GM12891 (cell line): ENCODE data around the gene SNAI1.
"Not testable (repeated sequence)": the region's sequence is repeated elsewhere in the genome, so short reads cannot be mapped to it uniquely, and the experiment has no call there.

Source experiments
- DNase-seq: peaks from one replicate; pipeline ENCODE4 v3.0.0; 2011; ENCODE audit warnings: low spot score; ENCODE audit not compliant: insufficient read length
- FAIRE-seq: peaks from 2 replicates; lab custom pipeline; 2011; peaks lifted over from hg19 to GRCh38; lab: Jason Lieb, UNC
- PAX5 ChIP-seq: IDR thresholded peaks from 2 replicates; pipeline ENCODE4 v1.6.1; 2011; ENCODE audit warnings: low read length, moderate library complexity, mild to moderate bottlenecking; ENCODE audit not compliant: insufficient read depth, severe bottlenecking
- POLR2A ChIP-seq: IDR thresholded peaks from 2 replicates; pipeline ENCODE4 v1.6.1; 2011; ENCODE audit warnings: low read depth, low read length, control low read depth
- POLR2AphosphoS5 ChIP-seq: IDR thresholded peaks from 2 replicates; pipeline ENCODE4 v1.6.1; 2011; ENCODE audit warnings: low read depth, low read length, control low read depth
- POU2F2 ChIP-seq: IDR thresholded peaks from 2 replicates; pipeline ENCODE4 v1.6.1; 2011; ENCODE audit warnings: low read depth, mild to moderate bottlenecking, control low read depth, low read length, moderate library complexity
- SPI1 ChIP-seq: IDR thresholded peaks from 2 replicates; pipeline ENCODE4 v1.6.1; 2011; ENCODE audit warnings: low read depth, low read length, control low read depth
- TAF1 ChIP-seq: IDR thresholded peaks from 2 replicates; pipeline ENCODE4 v1.6.1; 2011; ENCODE audit warnings: low read depth, low read length, control low read depth

SNAI1 gene

GRCh38 chr20:49945306-49945700, 37.5 kb upstream of the SNAI1 start:
- no peak for FAIRE-seq
- TF ChIP-seq POLR2A = no peak
- TF ChIP-seq SPI1 = no peak
- TF ChIP-seq PAX5 = no peak
- no peak for TF ChIP-seq POLR2AphosphoS5
- TF ChIP-seq POU2F2 = no peak
- no peak for TF ChIP-seq TAF1
- DNase-seq = no peak

- DNase-seq (no peak), FAIRE-seq (no peak)
Observed at GRCh38 chr20:49945701-49946477, 36.9 kb upstream of the SNAI1 start.

GRCh38 chr20:49948178-49948577, 34.6 kb upstream of the SNAI1 start:
- FAIRE-seq = no peak
- TF ChIP-seq POU2F2 (no peak), POLR2A (no peak), TAF1 (no peak), SPI1 (no peak), PAX5 (no peak), POLR2AphosphoS5 (no peak)
- no peak for DNase-seq

More at GRCh38 chr20:49945701-49946477, 36.9 kb upstream of the SNAI1 start:
- no peak for TF ChIP-seq POU2F2
- TF ChIP-seq POLR2AphosphoS5 = no peak

GRCh38 chr20:49948809-49949507, 33.8 kb upstream of the SNAI1 start:
- FAIRE-seq = no peak

GRCh38 chr20:49951151-49951550, 31.6 kb upstream of the SNAI1 start:
- FAIRE-seq (no peak), DNase-seq (no peak)
- TF ChIP-seq POU2F2 = no peak
- TF ChIP-seq TAF1 = no peak
- no peak for TF ChIP-seq POLR2A
- TF ChIP-seq PAX5 = no peak
- no peak for TF ChIP-seq SPI1
- TF ChIP-seq POLR2AphosphoS5 = no peak

More at GRCh38 chr20:49948809-49949507, 33.8 kb upstream of the SNAI1 start:
- no peak for TF ChIP-seq SPI1
- TF ChIP-seq POU2F2 = no peak
- no peak for TF ChIP-seq POLR2AphosphoS5
- TF ChIP-seq POLR2A = no peak
- no peak for TF ChIP-seq PAX5
- no peak for TF ChIP-seq TAF1
- DNase-seq = no peak

- no peak for TF ChIP-seq POU2F2
- no peak for TF ChIP-seq POLR2AphosphoS5
- no peak for TF ChIP-seq POLR2A
- no peak for TF ChIP-seq PAX5
- no peak for TF ChIP-seq SPI1
- TF ChIP-seq TAF1 = no peak
- FAIRE-seq (no peak), DNase-seq (no peak)
Observed at GRCh38 chr20:49955167-49955566, 27.6 kb upstream of the SNAI1 start.

GRCh38 chr20:49955830-49956396, 26.9 kb upstream of the SNAI1 start:
- not testable (repeated sequence) for FAIRE-seq, DNase-seq

- DNase-seq (no peak), FAIRE-seq (no peak)
- TF ChIP-seq POLR2A = no peak
- no peak for TF ChIP-seq POLR2AphosphoS5
- no peak for TF ChIP-seq POU2F2
- TF ChIP-seq SPI1 = no peak
- no peak for TF ChIP-seq TAF1
- TF ChIP-seq PAX5 = no peak
Observed at GRCh38 chr20:49956689-49957088, 26.1 kb upstream of the SNAI1 start.

- DNase-seq = not testable (repeated sequence)
Observed at GRCh38 chr20:49957089-49957938, 25.5 kb upstream of the SNAI1 start.

More at GRCh38 chr20:49957089-49957938, 25.5 kb upstream of the SNAI1 start:
- FAIRE-seq = not testable (repeated sequence)
